ENCODE data around the gene TNS1. TPM values are rescaled to one million over a fixed set of nuclear protein-coding genes. Genes with fewer than 3 reads are reported as not detected.

Gene TNS1
- total and polyA plus RNA-seq, 2 experiments from 2014 or later = 16.2 to 27.6 TPM

DNA sequence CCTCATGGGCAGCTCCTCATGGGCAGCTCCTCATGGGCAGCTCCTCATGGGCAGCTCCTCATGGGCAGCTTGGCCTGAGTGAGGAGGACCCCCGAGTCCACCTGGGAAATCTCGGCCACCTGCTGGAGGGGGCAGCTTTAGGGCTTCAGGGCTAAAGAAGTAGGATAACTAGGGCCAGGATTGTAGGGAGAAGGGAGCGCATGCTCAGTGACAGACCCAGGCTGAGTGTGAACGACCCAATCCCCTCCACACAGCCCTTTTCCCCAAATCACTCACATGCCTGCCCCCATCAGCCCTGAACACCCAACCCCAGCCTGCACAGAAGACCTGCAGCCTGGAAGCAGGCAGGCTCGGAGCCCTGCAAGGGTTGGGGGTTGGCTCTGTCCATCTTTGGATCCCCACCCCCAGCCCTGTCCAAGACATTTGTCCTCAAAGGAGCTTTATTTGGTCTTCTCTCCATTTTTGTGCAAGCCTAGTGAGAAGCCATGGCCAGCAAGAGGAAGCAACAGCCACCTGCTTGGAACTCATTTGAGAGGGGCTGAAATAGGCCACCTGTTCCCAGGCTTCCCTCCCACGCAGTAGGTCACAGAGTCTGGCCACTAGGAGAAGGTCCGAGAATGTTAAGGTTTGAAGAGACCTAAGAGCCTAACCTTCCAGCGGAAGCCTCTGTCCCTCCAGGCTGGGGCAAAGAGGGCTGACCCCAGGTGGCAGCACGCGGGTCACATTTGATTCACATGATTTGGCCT, 249.9 kb downstream of the TNS1 start:
- Histone ChIP-seq H2AFZ (no peak overlapping the region), H3K36me3 (replicated peaks; ENCODE audit: insufficient read depth, low read depth) (no peaks in the 10 kb centered on the region), H3K27me3 (peaks cover 4% of the 10 kb centered on the region), H3K79me2 (no peaks in the 10 kb centered on the region), H3K9me3 (ENCODE audit: low read depth) (no peaks in the 10 kb centered on the region), H3K9me2 (replicated peaks; ENCODE audit: insufficient read depth) (no peaks in the 10 kb centered on the region), H3K4me1 (ENCODE audit: insufficient read depth) (peaks cover 4% of the 10 kb centered on the region), H3K27ac (no peak overlapping the region), H3K4me3 (no peak overlapping the region), H4K20me1 (ENCODE audit: insufficient read depth, poor library complexity, severe bottlenecking) (no peaks in the 10 kb centered on the region), H3K4me2 (no peak overlapping the region)
- TF ChIP-seq EZH2 (IDR thresholded peaks at IDR 0.05; ENCODE audit: borderline replicate concordance) = no peak
- TF ChIP-seq EZH2phosphoT487 (IDR thresholded peaks at IDR 0.05; ENCODE audit: low read depth, severe bottlenecking, unreplicated experiment) = no peak
- TF ChIP-seq, protein P1, sequence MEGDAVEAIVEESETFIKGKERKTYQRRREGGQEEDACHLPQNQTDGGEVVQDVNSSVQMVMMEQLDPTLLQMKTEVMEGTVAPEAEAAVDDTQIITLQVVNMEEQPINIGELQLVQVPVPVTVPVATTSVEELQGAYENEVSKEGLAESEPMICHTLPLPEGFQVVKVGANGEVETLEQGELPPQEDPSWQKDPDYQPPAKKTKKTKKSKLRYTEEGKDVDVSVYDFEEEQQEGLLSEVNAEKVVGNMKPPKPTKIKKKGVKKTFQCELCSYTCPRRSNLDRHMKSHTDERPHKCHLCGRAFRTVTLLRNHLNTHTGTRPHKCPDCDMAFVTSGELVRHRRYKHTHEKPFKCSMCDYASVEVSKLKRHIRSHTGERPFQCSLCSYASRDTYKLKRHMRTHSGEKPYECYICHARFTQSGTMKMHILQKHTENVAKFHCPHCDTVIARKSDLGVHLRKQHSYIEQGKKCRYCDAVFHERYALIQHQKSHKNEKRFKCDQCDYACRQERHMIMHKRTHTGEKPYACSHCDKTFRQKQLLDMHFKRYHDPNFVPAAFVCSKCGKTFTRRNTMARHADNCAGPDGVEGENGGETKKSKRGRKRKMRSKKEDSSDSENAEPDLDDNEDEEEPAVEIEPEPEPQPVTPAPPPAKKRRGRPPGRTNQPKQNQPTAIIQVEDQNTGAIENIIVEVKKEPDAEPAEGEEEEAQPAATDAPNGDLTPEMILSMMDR (IDR thresholded peaks at IDR 0.05; ENCODE audit: poor library complexity) = no peak
- no peak for DNase-seq (ENCODE audit: low spot score)
- WGBS (ENCODE audit: low lambda C conversion rate, missing lambda C conversion rate) = 83% methylated on average over 10 of the region's 10 CpGs

DNA sequence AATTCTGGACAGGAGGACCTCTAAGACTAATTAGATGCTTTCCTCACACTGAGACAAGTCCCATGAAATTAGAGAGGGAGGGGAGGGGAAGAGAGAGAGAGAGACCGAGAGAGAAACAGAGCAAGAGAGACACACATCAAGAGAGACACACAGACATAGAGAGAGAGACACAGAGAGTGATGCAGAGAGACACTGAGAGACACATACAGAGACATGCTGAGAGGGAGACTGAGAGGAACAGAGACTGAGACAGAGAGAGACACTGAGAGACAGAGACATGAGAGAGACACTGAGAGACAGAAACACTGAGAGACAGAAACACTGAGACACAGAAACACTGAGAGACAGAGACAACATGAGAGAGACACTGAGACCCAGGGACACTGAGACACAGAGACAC, 250.8 kb downstream of the TNS1 start:
- Histone ChIP-seq H3K4me3 (no peak overlapping the region), H4K20me1 (ENCODE audit: insufficient read depth, poor library complexity, severe bottlenecking) (no peaks in the 10 kb centered on the region), H3K9me2 (replicated peaks; ENCODE audit: insufficient read depth) (no peaks in the 10 kb centered on the region), H3K4me2 (no peak overlapping the region), H3K9me3 (ENCODE audit: low read depth) (no peaks in the 10 kb centered on the region), H3K27me3 (peaks cover 4% of the 10 kb centered on the region), H3K27ac (no peak overlapping the region), H3K36me3 (replicated peaks; ENCODE audit: insufficient read depth, low read depth) (no peaks in the 10 kb centered on the region), H3K4me1 (ENCODE audit: insufficient read depth) (peaks cover 4% of the 10 kb centered on the region), H2AFZ (no peak overlapping the region), H3K79me2 (no peaks in the 10 kb centered on the region)
- 71% methylated on average over 1 of the region's 1 CpG for WGBS (ENCODE audit: low lambda C conversion rate, missing lambda C conversion rate)
- TF ChIP-seq, protein P1 (IDR thresholded peaks at IDR 0.05; ENCODE audit: poor library complexity) = no peak
- TF ChIP-seq EZH2 (IDR thresholded peaks at IDR 0.05; ENCODE audit: borderline replicate concordance) = no peak
- DNase-seq (ENCODE audit: low spot score) = no peak

DNA sequence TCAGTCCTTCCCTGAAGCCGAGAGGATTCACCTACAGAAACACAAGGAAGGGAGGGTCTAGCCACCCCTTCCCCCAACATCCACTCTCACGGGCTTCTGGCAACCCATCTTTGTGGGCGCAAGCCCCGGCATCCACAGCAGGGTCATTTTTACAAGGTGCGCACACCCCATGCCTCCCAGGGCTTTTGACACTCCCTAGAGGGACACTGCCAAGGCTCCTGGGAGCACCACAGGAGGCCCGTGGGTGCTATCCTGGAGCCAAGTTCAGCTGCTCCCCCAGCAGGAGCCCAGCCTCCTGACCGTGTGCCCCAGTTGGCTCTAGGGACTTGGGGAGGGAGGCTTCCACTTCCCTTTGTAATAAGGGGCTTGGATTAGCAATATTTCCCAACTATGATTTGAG, 251.6 kb downstream of the TNS1 start:
- H3K4me2 ChIP-seq = no peak overlapping the region
- no peak overlapping the region for H2AFZ ChIP-seq
- no peaks in the 10 kb centered on the region for H3K9me3 ChIP-seq (ENCODE audit: low read depth)
- no peaks in the 10 kb centered on the region for H3K36me3 ChIP-seq (replicated peaks; ENCODE audit: insufficient read depth, low read depth)
- peaks cover 1% of the 10 kb centered on the region for H3K4me1 ChIP-seq (ENCODE audit: insufficient read depth)
- H4K20me1 ChIP-seq (ENCODE audit: insufficient read depth, poor library complexity, severe bottlenecking) = no peaks in the 10 kb centered on the region
- H3K4me3 ChIP-seq = no peak overlapping the region
- H3K79me2 ChIP-seq = no peaks in the 10 kb centered on the region
- H3K27ac ChIP-seq = no peak overlapping the region
- DNase-seq (ENCODE audit: low spot score) = no peak
- H3K27me3 ChIP-seq = peaks cover 4% of the 10 kb centered on the region
- TF ChIP-seq, protein P1 (IDR thresholded peaks at IDR 0.05; ENCODE audit: poor library complexity) = no peak
- TF ChIP-seq EZH2phosphoT487 (IDR thresholded peaks at IDR 0.05; ENCODE audit: low read depth, severe bottlenecking, unreplicated experiment) = no peak
- TF ChIP-seq EZH2 (IDR thresholded peaks at IDR 0.05; ENCODE audit: borderline replicate concordance) = no peak
- H3K9me2 ChIP-seq (replicated peaks; ENCODE audit: insufficient read depth) = no peaks in the 10 kb centered on the region
- 89% methylated on average over 7 of the region's 7 CpGs for WGBS (ENCODE audit: low lambda C conversion rate, missing lambda C conversion rate)

Small RNA genes within 50 kb of the gene (microRNA-seq; reads per million reads assigned to microRNA genes)
- not detected for gene MIR6809

Small RNA genes within 50 kb of the gene (small RNA-seq; reads per million reads assigned to genes)
- gene MIR6809 = not detected

Other genes starting within 250 kb of the TNS1 start
- 0.10 and 0.44 TPM in 2 replicates for gene RUFY4, start 66.3 kb upstream of the TNS1 start, total RNA-seq
- 1.5 TPM in 1 of 2 replicates, not detected in the other for gene RUFY4, start 66.3 kb upstream of the TNS1 start, polyA plus RNA-seq
- gene CXCR2, start 123.0 kb upstream of the TNS1 start, total RNA-seq = 0.07 TPM in 1 of 2 replicates, not detected in the other
- 0.09 and 0.56 TPM in 2 replicates for gene CXCR2, start 123.0 kb upstream of the TNS1 start, polyA plus RNA-seq
- not detected in 2 replicates for gene CXCR1, start 164.0 kb upstream of the TNS1 start, total RNA-seq
- not detected in 2 replicates for gene CXCR1, start 164.0 kb upstream of the TNS1 start, polyA plus RNA-seq
- gene ARPC2, start 214.2 kb upstream of the TNS1 start, total RNA-seq = 310 and 312 TPM in 2 replicates
- gene ARPC2, start 214.2 kb upstream of the TNS1 start, polyA plus RNA-seq = 436 and 482 TPM in 2 replicates

Measured in hepatocyte (in vitro differentiated cells).